A549 (cell line): ENCODE data around the gene RAET1E.

Experiments used
- CEBPB ChIP-seq, 2 experiments: fragments of >200 bp in 1 of 2; sonication (Bioruptor Twin) in 1 of 2; formaldehyde crosslinking in 1 of 2; IDR thresholded peaks; 2 replicates each; pipeline ENCODE4 v1.6.1; 2012 to 2016
- CTCF ChIP-seq: fragments of >200 bp; sonication (Bioruptor Twin); formaldehyde crosslinking; IDR thresholded peaks from 3 replicates; pipeline ENCODE4 v1.5.1; 2016
- EP300 ChIP-seq, 2 experiments: fragments of >200 bp; sonication (Bioruptor Twin); formaldehyde crosslinking; IDR thresholded peaks; 2 replicates in 1 of 2; 3 replicates in 1 of 2; pipeline ENCODE4 v1.6.1; 2016 to 2017
- ESRRA ChIP-seq: fragments of 150-350 bp; IDR thresholded peaks from 2 replicates; pipeline ENCODE4 v1.6.1; 2014; ENCODE audit warnings: mild to moderate bottlenecking, low read length, borderline replicate concordance
- GATA3 ChIP-seq: IDR thresholded peaks from 2 replicates; pipeline ENCODE4 v1.6.1; 2012; ENCODE audit warnings: borderline replicate concordance
- HOXA7 ChIP-seq: fragments of 250-450 bp; sonication (Bioruptor Pico); IDR thresholded peaks from 2 replicates; pipeline ENCODE4 v1.5.0; 2020; ENCODE audit warnings: mild to moderate bottlenecking, moderate library complexity
- MAFK ChIP-seq: fragments of 450-650 bp; IDR thresholded peaks from 2 replicates; pipeline ENCODE4 v1.6.1; 2014; ENCODE audit not compliant: partially characterized antibody
- PHF8 ChIP-seq: fragments of 200-600 bp; sonication (generic); IDR thresholded peaks from 2 replicates; pipeline ENCODE4 v1.6.1; 2016; ENCODE audit warnings: low read depth, mild to moderate bottlenecking, antibody characterized with exemption, moderate library complexity, borderline replicate concordance
- POLR2A ChIP-seq: IDR thresholded peaks from 2 replicates; pipeline ENCODE4 v1.6.1; 2012; ENCODE audit warnings: mild to moderate bottlenecking, low read length
- RAD21 ChIP-seq, 2 experiments: fragments of >200 bp in 1 of 2; sonication (Bioruptor Twin) in 1 of 2; formaldehyde crosslinking in 1 of 2; IDR thresholded peaks in 1 of 2; conservative IDR thresholded peaks in 1 of 2; 2 replicates in 1 of 2; 3 replicates in 1 of 2; pipeline ENCODE4 v1.6.1; 2012 to 2018; ENCODE audit warnings: inconsistent platforms in 1 of 2
- USF2 ChIP-seq: fragments of 450-650 bp; IDR thresholded peaks from 2 replicates; pipeline ENCODE4 v1.6.1; 2014; ENCODE audit warnings: antibody characterized with exemption
- ZFP36 ChIP-seq: fragments of 450-650 bp; IDR thresholded peaks from 2 replicates; pipeline ENCODE4 v1.6.1; 2014; ENCODE audit warnings: borderline replicate concordance; ENCODE audit not compliant: partially characterized antibody

- no peak for TF ChIP-seq CEBPB (IDR thresholded peaks at IDR 0.05)
- no peak for TF ChIP-seq POLR2A
- no peak for TF ChIP-seq PHF8
- TF ChIP-seq ESRRA, result no peak
- no peak; the same call in 2 of the 3 replicates for TF ChIP-seq CTCF
- TF ChIP-seq GATA3, result no peak
- TF ChIP-seq HOXA7 (CRISPR knock-in tag), result no peak
- no peak for TF ChIP-seq USF2
- no peak for TF ChIP-seq ZFP36
- no peak for TF ChIP-seq EP300 (IDR thresholded peaks at IDR 0.05)
- TF ChIP-seq RAD21 (conservative IDR thresholded peaks at IDR 0.05 in 1 of 2, IDR thresholded peaks at IDR 0.05 in 1 of 2), result no peak
- no peak for TF ChIP-seq MAFK
Observed at GRCh38 chr6:149861603-149862423, 36.1 kb downstream of the RAET1E start.
